ENCODE data around the gene ADCK2. TPM values are rescaled to one million over a fixed set of nuclear protein-coding genes. Genes with fewer than 3 reads are reported as not detected.

ADCK2 gene
- total and polyA plus RNA-seq, 9 of the 15 experiments (the other 6 are each of a cell fraction or from before 2014, with no cell fraction given) = 0.08 to 14.3 (median 9.7) TPM

GRCh38 chr7:140641524-140642195 lies 31.1 kb upstream of the ADCK2 start (continued):
- TF ChIP-seq, protein P1, sequence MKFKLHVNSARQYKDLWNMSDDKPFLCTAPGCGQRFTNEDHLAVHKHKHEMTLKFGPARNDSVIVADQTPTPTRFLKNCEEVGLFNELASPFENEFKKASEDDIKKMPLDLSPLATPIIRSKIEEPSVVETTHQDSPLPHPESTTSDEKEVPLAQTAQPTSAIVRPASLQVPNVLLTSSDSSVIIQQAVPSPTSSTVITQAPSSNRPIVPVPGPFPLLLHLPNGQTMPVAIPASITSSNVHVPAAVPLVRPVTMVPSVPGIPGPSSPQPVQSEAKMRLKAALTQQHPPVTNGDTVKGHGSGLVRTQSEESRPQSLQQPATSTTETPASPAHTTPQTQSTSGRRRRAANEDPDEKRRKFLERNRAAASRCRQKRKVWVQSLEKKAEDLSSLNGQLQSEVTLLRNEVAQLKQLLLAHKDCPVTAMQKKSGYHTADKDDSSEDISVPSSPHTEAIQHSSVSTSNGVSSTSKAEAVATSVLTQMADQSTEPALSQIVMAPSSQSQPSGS (CRISPR knock-in tag; IDR thresholded peaks at IDR 0.05) = 0 out of 2 replicates have a peak, but pooled peaks have one; percentile 25
- no peak for TF ChIP-seq PPARD (CRISPR knock-in tag; IDR thresholded peaks at IDR 0.05)
- TF ChIP-seq CTCF (IDR thresholded peaks at IDR 0.05 in 2 of 3, conservative IDR thresholded peaks at IDR 0.05 in 1 of 3; ENCODE audit: insufficient read depth in 2 of 3, low read depth in 1 of 3, low read length in 3 of 3) = no peak
- no peak for TF ChIP-seq HNRNPK (IDR thresholded peaks at IDR 0.05; ENCODE audit: low read depth, low read length, poor library complexity, severe bottlenecking)
- TF ChIP-seq ATF7 (IDR thresholded peaks at IDR 0.05) = peak; percentile 50; the same call in 1 of the 2 replicates
- TF ChIP-seq THRB (CRISPR knock-in tag; conservative IDR thresholded peaks at IDR 0.05) = no peak
- TF ChIP-seq ZC3H4 (CRISPR knock-in tag; IDR thresholded peaks at IDR 0.05; ENCODE audit: borderline replicate concordance) = no peak
- no peak for TF ChIP-seq RBM25 (IDR thresholded peaks at IDR 0.05; ENCODE audit: low read depth, low read length, severe bottlenecking)
- TF ChIP-seq KAT8 (IDR thresholded peaks at IDR 0.05; ENCODE audit: low read depth) = no peak
- peak; percentile 49; the same call in 1 of the 2 replicates for TF ChIP-seq EZH2 (IDR thresholded peaks at IDR 0.05; ENCODE audit: borderline replicate concordance, low read depth, low read length)
- no peak for TF ChIP-seq CREM (IDR thresholded peaks at IDR 0.05; ENCODE audit: low read depth)
- TF ChIP-seq DPF2 (IDR thresholded peaks at IDR 0.05) = no peak
- no peak for TF ChIP-seq LEF1 (IDR thresholded peaks at IDR 0.05)
- no peak for TF ChIP-seq DMBX1 (CRISPR knock-in tag; IDR thresholded peaks at IDR 0.05; ENCODE audit: borderline replicate concordance)
- TF ChIP-seq CTCFL (IDR thresholded peaks at IDR 0.05; ENCODE audit: borderline replicate concordance, insufficient read depth, low read depth, low read length, poor library complexity, severe bottlenecking) = no peak
- TF ChIP-seq BMI1 (IDR thresholded peaks at IDR 0.05; ENCODE audit: low read length) = no peak
- TF ChIP-seq MAZ (CRISPR knock-in tag; conservative IDR thresholded peaks at IDR 0.05 in 1 of 2, IDR thresholded peaks at IDR 0.05 in 1 of 2) = no peak
- TF ChIP-seq TCF3 (CRISPR knock-in tag; IDR thresholded peaks at IDR 0.05) = no peak
- no peak for TF ChIP-seq MEIS2 (IDR thresholded peaks at IDR 0.05; ENCODE audit: partially characterized antibody)
- TF ChIP-seq, protein P2, sequence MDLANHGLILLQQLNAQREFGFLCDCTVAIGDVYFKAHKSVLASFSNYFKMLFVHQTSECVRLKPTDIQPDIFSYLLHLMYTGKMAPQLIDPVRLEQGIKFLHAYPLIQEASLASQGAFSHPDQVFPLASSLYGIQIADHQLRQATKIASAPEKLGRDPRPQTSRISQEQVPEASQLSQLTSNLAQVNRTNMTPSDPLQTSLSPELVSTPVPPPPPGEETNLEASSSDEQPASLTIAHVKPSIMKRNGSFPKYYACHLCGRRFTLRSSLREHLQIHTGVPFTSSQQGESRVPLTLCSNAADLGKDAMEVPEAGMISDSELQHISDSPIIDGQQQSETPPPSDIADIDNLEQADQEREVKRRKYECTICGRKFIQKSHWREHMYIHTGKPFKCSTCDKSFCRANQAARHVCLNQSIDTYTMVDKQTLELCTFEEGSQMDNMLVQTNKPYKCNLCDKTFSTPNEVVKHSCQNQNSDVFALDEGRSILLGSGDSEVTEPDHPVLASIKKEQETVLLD (IDR thresholded peaks at IDR 0.05) = no peak
